Non-pigmented ciliary epithelial cell (primary cell): ENCODE measurements around the gene MPP1.

Source experiments
- DNase-seq: peaks from one replicate; pipeline ENCODE4 v3.0.0-alpha.2; 2010; ENCODE audit warnings: low read depth

The MPP1 gene

GRCh38 chrX:154775419-154776349, 29.6 kb downstream of the MPP1 start:
- no peak for DNase-seq

- DNase-seq: no peak
These were observed 30.7 kb downstream of the MPP1 start for GRCh38 chrX:154774622-154775021.

- peak; percentile 65 for DNase-seq
These were observed 42.6 kb downstream of the MPP1 start, which contains the start of gene DKC1 for GRCh38 chrX:154762537-154763296. Gene DKC1 (plus strand): TSS chrX:154762864. CDS start chrX:154762966, 102 bp downstream.

- no peak for DNase-seq
These were observed 43.2 kb downstream of the MPP1 start for GRCh38 chrX:154761977-154762536.

- no peak for DNase-seq
These were observed 46.6 kb downstream of the MPP1 start for GRCh38 chrX:154758696-154759095.

- no peak for DNase-seq
These were observed 53.5 kb downstream of the MPP1 start for GRCh38 chrX:154751669-154752271.

GRCh38 chrX:154751203-154751668, 54.0 kb downstream of the MPP1 start:
- DNase-seq: no peak

GRCh38 chrX:154750301-154751202, 54.7 kb downstream of the MPP1 start, which contains the start of gene GAB3:
Gene GAB3 (minus strand): TSS chrX:154751077. CDS start chrX:154751025, 52 bp downstream.
- DNase-seq: no peak

- no peak for DNase-seq
These were observed 55.4 kb downstream of the MPP1 start for GRCh38 chrX:154749856-154750255.

- DNase-seq: no peak
These were observed 56.5 kb downstream of the MPP1 start for GRCh38 chrX:154748712-154749339.

GRCh38 chrX:154742613-154743012, 62.7 kb downstream of the MPP1 start:
- DNase-seq: no peak

GRCh38 chrX:154739952-154740465, 65.3 kb downstream of the MPP1 start:
- no peak for DNase-seq

GRCh38 chrX:154738011-154738738, 67.1 kb downstream of the MPP1 start:
- no peak for DNase-seq

- DNase-seq: no peak
These were observed 68.1 kb downstream of the MPP1 start for GRCh38 chrX:154737136-154737535.

- peak; percentile 84 for DNase-seq
These were observed 69.4 kb downstream of the MPP1 start for GRCh38 chrX:154735695-154736393.

GRCh38 chrX:154734061-154734781, 71.1 kb downstream of the MPP1 start:
- peak; percentile 68 for DNase-seq

- DNase-seq: no peak
These were observed 72.2 kb downstream of the MPP1 start for GRCh38 chrX:154733066-154733425.

- DNase-seq: no peak
These were observed 72.7 kb downstream of the MPP1 start for GRCh38 chrX:154732421-154733065.
